RKO (cell line): Measurements from ENCODE around the gene EEF1AKMT2.
A peak's percentile ranks its signal among the peaks of the same experiment; 100 is the strongest.
"Not testable (repeated sequence)": the region's sequence is repeated elsewhere in the genome, so short reads cannot be mapped to it uniquely, and the experiment has no call there.

Experiments
- DNase-seq: peaks from one replicate; pipeline ENCODE4 v3.0.0-alpha.2; 2016; ENCODE audit warnings: low spot score

The EEF1AKMT2 gene

DNA sequence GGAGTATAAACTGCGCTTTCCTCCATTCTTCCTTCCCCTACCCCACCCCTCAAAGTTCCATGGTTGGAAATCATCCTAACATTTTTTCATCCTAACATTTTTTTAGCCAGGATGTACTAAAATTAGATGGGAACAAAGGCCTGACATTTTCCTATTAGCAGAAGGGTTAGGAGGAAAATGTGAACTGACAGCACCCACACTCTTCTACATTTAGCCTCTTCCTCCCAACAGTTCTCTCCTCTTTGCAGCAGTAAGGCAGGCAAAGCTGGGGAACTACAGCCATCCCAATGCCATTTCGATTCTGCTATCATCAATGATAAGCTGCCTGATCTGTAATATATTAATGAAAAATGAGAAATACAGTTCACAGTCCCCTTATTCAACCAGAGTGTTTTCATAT lies 36.1 kb downstream of the EEF1AKMT2 start:
- no peak for DNase-seq

DNA sequence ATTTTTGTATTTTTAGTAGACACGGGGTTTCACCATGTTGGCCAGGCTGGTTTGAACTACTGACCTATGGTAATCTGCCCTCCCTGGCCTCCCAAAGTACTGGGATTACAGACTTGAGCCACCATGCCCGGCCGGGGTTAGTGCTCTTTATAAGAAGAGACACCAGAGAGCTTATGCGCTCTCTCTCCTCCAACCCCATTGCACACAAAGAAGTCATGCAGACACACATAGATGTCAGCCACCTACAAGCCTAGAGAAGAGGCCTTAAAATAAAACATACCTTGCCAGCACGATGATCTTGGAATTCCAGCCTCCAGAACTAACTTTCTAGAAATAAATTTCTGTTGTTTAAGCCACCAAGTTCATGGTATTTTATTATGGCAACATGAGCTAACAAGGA lies 37.5 kb downstream of the EEF1AKMT2 start:
- no peak for DNase-seq

DNA sequence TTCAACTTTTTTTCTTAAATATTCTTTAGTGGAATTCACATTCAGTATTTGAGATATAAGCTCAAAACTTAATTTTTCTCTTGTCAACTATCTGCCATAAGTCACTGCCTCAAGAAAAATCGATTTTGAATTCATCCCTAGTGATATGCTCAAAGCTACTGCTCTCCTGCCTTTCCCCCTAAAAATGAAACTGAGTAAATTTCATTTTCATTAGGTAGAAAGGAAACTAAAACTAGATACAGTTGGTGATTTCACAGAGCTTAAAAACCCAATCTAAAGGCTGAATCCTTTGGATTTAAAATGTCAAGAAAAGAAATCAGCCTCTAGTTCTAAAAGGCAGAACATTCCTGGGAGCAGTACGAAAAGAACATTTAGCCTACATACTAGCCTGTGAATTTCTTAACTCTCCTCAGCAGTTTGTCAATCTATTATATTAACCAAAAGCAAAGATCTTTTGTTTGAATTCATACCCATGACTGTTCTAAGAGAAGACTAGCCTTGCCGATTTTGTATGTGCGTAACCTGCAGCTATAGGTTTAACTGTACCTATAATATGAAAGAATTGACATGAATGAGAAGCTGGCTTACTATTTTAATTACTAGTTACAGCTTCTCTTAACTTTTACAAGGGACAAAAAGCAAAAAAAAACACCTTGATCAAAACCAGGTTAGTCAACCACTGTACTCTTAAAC lies 42.6 kb downstream of the EEF1AKMT2 start:
- DNase-seq: no peak

DNA sequence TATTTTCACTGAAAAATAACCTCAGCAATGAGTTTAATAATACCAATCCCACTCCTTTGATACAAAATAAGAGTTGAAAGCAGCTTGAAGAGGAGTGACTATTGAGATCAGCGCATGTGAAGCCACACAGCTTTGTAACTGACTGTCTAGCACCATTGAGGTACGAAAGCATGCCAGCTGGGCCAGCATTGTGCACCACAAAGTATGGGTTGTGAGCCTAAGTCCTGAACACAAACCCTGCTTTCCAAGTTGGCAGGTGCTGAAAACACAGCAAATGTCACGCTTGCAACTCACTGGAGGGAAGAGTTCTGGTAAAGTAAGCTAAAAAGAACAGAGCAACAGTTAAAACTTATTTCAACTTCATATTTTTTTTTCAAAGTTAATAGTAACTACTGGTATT lies 43.5 kb downstream of the EEF1AKMT2 start:
- DNase-seq: peak; percentile 9

DNA sequence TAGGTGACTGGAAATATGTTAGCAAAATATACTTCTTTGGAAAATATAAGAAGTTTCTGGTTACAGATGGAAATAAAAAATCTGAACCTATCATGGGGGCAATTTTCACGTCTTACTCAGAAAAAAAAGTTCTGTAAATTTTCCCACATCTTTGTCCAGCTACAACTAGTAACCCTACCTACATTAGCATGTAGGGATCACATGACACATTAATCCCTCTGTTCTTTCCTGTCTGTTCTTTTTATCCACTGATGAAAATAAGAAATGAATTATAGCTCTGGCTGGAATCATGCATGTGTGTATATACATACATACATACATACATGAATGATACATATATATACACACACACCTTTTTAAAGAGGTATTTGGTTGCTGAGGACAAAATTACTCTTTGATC lies 43.9 kb downstream of the EEF1AKMT2 start:
- DNase-seq: no peak

DNA sequence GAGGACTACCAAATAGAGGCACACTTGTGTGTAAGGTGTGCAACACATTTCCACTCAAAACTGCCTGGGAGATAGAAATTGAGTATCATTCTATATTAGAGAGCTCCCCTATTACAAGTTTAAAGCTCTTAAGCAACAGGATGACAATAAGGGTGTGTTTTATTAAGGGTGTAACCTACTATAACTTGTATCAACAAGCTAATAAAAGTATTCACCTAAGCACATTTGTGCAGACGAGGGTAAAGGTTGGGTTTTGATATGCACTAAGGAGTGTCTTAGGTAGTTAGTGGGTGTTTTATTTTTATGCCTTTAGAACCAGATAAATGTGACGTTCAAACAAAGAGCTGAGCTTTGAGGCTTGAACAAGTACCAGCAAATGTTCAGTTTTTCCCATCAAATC lies 44.7 kb downstream of the EEF1AKMT2 start:
- no peak for DNase-seq

DNA sequence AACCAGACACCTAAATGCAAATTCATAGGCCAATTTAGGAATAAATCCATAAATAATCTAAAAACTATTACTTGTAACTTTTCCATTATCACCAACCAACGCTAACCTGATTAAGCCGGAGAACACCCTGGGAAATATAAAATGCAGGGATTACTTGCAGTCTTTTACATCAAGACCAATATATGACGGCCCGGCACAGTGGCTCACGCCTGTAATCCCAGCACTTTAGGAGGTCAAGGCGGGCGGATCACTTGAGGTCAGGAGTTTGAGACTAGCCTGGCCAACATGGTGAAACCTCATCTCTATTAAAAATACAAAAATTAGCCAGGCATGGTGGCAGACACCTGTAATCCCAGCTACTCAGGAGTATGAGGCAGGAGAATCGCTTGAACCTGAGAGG lies 45.2 kb downstream of the EEF1AKMT2 start:
- DNase-seq: not testable (repeated sequence)

DNA sequence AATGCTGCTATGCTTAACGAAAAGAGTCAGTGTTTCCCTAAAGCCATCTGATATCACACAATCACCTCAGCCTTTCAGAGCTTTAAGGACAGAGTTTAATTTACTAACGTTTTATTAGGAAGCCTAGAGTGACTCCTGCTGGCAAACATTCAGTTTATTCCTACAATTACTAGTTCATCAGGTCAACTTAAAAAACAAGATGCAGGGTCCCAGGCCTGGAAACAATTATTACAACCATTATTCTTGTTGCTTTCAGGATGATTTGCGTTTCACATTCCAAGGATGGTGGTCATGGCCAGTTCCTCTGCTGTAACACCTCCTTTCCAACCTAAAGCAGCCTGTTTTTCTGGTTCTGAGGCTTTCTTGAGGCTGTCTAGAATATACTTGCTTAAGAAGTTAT lies 46.0 kb downstream of the EEF1AKMT2 start:
- peak; percentile 80 for DNase-seq

DNA sequence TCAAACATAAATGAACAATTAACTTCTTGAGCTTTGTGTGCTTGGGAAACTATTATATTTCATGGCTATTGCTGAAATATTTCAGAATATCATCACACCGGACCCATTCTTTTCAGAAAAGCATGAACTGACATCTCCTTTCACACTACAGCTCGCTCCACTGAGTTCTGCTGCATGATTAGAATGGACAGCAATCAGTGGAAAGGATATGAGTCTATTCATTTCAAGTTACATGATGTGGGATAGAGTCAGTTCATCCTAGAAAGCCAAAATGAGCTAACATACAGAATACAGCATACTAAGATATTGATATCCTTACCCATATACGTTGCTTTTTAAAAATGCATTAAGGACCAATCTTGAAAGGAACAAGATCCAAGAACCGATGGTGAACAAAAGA lies 46.4 kb downstream of the EEF1AKMT2 start:
- DNase-seq: no peak

DNA sequence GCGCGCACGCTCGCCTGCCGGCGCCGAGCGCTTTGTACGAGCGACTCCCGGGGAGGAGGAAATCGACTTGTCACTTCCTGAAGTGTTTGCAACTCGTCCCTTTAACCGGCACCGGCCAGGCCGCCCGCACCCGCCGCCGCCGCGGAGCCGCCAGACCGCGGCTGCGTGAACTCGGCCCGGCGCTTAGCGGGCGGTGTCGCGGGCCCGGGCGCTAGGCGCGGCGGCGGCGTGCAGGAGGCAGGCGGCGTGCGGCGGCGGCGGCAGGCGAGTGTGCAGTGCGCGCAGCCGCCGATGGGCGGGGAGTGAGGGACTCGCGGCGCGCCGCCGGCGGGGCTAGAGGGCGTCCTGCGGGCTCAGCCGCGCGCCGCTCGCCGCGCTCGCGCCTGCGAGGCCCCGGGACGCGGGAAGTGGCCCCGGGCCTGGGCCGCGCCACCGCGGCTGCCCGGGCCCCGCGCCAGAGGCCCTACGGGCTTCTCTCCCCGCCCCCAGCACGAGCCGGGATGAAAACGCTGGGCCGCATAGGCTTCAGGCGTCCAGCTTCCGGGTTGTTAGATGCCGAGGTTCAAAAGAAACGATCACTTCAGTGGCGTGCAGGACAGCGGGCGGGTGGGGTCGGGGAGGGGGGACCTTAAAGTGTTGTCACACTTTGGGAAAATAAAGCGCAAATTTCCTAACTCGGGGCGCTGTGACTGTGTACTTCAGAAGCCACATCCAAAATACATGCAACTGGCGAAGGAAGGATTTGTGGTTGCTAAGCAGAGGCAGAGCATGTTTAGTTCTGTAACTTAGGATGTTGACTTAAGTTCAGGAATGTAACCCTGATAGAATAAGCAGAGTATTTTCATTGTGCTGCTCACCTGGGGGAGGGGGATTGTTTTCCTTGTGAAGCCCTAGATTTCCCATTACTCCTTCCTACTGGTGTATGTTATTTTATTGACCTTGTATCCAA lies 47.3 kb downstream of the EEF1AKMT2 start, which contains the start of gene FAM53B:
FAM53B (minus strand) TSS at position 277 of the 949 bp plus-strand sequence. CDS start 37,665 bp downstream, outside the sequence.
- DNase-seq: peak; percentile 85

DNA sequence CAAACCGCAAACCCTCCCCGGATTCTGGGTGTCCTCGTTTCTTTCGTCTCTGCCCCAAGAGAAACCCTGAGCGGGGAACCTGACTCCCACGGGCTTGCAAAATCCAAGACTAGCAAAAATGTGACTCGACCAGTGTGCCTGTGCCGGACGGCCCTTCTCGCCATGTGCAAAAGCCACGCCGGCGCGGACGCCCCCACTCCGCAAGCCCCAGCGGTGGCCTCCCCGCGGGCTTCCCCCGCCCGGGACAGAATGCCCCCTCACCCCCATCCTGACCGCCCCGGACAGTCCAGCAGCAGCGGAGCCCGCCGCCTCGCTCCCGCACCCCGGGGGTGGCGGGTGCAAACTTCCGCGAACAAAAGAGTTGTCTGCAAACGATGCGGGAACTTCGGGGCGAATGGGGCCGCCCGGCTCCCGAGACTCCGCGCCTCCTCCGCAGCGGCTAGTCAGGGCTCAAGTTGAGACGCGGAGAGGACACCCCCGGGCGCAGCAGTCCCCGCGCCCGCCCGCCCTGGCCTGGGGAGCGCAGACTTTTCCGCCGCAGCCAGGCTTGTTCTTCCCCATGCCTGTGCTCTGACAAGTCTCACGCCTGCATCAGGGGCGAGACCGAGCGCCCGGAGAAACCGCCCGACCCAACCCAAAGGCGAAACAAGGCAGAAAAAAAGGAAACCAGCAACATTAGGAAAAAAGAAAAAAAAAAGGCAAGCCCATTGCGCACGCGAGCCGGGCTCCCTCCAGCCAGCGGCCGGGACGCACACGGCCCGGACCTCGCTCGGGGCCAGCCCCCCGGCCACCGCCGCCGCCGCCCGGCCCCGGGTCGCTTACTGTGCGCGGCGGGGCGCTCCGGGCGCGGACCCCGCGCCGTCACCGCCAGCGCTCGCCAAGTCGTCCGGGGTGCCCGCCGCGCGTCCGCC lies 48.2 kb downstream of the EEF1AKMT2 start:
- peak; percentile 39 for DNase-seq

DNA sequence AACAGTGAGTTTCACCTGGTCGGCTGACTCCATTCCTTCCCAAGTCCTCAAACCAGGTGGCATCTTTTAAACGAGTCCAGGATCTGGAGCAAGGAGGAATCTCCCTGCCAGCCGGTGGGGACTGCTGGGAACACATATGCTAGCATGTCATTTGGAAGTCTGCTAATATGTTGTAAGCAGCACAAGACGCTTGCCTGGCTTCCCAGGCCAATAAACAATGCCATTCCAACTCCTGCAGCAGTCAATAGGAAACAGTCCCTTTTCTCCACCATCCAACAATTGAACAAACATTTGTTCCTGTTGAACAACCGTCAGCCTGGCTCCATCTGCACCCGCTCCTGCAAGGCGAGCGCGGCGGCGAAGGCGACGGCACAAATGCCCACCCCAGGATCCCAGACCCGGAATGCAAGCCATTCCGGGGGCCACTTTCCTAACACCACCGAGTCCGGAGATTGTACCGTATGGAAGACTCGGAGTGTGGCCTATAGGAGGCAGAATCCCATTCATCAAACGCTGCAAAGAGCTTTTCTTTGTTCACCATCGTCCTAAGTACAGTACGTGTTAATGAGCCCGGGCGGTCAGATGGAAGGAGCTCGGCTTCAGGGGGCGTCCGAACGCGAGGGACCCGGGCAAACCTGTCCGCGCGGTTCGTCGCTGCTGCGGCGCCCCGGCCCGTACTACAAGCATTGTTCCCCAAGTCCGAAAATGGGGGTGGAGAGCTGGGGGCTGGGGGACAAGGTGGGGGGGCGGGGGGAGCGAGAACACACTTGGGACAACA lies 49.1 kb downstream of the EEF1AKMT2 start:
- DNase-seq: peak; percentile 70

DNA sequence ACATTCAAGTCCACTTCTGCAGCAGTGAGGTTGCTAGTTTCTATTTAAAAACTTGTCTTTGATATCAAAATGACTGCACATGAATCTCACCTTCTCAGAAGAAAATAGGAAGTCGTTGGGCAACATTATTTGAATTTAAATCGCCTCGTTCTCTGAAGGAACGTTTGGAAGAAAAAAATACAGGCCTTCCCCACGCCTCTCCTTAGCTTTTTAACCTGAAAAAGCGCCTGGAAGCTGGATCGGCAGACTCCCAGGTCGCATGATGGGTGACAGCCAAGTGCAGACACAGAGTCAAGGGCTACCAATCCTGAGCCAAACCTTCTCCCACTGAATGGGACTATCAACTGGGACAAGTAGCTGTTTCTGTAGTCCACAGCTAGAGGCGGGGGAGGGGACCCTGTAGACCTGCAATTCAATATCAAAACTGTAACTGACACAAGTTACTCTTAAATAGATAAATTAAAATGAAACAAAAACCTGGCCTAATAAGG lies 49.7 kb downstream of the EEF1AKMT2 start:
- no peak for DNase-seq

DNA sequence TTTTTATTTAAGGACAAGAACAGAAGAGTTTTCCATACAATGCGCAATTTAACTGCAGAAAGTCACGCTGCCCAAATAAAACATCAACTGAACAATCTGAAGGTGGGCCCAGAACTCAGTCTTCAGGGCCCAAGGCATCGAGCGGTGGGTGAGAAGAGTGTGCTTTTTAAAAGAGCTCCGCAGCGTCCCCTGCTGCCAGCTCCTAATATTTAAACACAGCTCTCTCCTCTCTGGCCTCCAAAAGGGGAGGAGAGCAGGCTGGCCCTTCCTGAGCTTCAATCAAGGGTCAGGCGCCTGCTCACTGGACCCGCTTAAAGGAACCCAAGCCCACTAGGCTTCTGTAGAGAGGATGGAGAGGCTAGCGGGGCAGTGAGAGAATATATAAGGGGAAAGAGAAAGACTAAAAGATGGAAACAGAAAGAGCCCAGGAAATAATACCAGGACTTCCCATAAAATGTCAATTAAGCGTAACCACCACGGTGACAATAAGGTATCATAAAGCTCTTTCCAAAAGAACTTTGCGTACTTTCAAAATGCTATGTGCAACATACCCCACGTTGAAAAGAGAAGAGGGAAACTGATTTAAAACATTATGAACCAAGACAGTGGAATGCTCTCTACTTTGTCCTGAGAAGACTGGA lies 50.3 kb downstream of the EEF1AKMT2 start:
- DNase-seq: peak; percentile 70

DNA sequence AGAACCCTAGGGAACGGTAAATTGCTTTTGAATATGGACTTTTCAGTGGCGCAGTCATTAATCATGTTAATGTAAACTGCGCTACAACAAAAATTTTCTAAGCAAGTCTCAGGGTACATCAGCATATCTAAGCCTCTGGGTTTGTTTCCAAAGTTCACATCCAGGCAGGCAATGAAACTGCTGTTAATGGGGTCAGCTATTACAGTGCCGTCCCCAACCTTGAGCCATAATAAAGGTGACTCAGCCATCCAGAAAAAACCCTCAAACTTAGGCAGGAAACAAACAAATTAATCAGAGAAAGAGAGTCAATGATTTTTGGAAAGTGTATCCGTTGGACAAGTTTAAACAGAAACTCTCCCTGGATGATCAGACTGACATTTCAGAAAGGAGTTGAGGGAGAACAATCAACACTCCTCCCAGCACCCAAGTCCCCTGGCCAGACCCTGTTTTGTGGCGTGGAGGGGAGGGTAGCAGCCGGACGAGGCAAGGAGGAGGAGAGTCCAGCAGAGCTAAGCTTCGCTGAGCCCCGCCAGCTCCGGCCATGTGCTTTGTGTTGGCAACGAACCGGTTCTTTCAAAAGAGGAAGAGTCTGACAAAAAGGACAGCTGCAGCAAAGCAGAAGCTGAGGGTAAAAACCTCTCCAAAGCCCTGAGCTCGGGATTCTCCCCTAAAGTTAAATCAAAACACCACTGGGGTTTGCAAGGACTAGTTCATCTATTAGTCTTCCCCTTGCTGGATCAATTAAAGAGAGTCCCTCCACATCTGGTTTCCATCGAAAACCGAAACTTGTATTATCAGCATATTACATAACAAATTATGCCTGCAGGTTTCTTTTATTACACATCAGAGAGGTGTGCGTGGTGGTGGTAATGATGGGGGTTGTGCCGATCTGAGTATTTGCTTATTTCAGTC lies 51.1 kb downstream of the EEF1AKMT2 start:
- DNase-seq: no peak

DNA sequence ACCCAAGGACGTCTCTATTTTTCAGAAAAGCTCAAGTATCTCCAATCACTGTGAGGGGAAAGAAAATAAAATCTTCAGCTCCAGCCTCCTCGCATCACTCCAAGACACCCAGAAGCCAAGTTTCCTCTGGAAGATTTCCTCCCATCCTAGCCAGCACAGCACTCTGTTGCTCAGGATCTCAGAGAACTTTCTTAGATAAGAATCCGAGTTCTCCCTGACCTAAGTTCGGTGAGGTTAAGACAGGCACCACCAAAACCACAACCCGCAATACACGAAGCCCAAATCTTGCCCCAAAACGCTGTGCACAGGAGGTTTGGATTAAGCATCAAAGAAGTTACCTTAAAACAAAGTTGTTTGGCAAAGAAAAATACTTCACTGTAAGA lies 51.7 kb downstream of the EEF1AKMT2 start:
- no peak for DNase-seq

DNA sequence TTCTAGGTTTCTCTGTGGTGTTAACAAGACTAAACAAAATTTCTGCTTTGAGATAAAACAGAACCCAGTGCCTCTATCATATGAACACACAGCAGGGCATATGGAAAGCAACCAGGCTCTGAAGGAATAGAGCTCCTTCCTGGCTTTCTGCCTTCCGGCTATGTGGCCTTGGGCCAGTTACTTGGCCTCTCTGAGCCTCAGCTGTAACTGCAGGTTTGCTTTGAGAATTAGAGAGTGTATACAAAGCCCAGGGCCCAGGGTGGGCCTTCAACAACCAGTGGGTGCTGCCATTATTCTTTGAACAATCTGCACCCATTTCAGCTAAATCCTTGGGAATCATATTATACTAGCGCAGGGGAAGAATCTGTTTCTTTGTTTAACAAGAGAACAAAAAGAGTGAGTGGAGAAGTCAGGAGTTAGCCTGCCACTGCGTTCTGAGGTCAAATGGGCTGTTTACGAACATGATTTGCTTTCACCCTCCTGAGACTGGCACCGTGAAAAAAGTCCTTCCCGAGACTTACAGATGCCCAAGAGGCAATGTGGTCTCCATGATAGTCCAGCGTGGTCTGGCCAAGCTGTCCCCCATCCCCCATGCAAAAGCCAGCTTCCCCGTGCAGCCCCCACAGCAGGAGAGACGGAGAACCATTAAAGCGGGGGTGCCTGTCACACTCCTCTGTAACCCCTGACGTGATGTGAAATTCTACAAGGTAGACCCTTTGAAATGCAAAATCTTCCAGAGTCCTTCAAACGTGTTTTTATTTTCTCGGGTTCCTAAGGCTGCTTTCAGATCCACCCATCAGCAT lies 52.4 kb downstream of the EEF1AKMT2 start:
- DNase-seq: no peak

DNA sequence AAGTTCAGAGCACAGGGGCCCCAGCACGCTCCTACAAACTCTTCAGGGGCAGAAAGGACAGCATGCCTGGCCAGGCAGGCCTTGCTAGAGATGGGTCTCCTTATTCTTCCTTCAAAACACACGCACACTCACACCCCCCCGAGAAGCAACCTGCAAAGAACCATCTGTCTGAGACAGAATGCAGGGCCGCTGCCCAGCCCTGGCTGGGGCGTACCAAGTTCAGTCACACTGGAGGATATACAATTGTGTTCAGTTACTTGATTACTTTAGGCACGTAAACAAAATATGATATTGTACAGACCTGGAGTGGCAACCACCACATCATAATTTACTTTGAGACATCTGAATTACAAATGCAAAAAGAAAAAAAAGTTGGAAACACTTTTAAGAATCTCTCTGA lies 53.2 kb downstream of the EEF1AKMT2 start:
- DNase-seq: no peak

DNA sequence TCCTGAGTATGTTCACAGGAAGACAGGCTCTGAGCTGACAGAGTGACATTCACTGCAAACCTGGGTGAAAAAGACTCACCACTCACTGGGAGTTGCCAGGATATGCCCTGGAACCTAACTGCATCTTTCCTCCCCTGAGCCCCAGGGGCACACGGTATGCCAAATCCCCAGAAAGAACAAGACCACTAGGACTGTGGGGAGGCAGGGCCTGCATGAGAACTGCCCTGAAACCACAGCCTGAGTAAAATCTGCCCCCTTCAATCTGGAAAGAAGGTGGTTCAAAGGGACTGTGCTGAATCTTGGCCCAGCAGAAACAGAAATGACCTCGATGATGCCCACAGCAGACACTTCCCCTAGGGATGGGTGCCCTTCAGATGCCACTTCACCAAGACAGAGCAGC lies 54.0 kb downstream of the EEF1AKMT2 start:
- no peak for DNase-seq
